ENCODE data around the gene SENP6.

The SENP6 gene

GRCh38 chr6:75746221-75746620 lies 144.5 kb downstream of the SENP6 start:
- peak overlapping the region; percentile 88 for H3K27ac ChIP-seq

GRCh38 chr6:75747152-75747992 lies 145.7 kb downstream of the SENP6 start:
- peak overlapping the region; percentile 88 for H3K27ac ChIP-seq
- TF ChIP-seq ZFX (IDR thresholded peaks at IDR 0.05) (no peak), CTCF (conservative IDR thresholded peaks at IDR 0.05) (no peak)

More at GRCh38 chr6:75746221-75746620, 144.5 kb downstream of the SENP6 start:
- TF ChIP-seq ZFX (IDR thresholded peaks at IDR 0.05) = no peak
- TF ChIP-seq CTCF (conservative IDR thresholded peaks at IDR 0.05) = no peak

GRCh38 chr6:75748003-75748742 lies 146.5 kb downstream of the SENP6 start:
- TF ChIP-seq ZFX (IDR thresholded peaks at IDR 0.05) (no peak), CTCF (conservative IDR thresholded peaks at IDR 0.05) (no peak)
- peak overlapping the region; percentile 98 for H3K27ac ChIP-seq

- TF ChIP-seq ZFX (IDR thresholded peaks at IDR 0.05) (peak; percentile 80), CTCF (conservative IDR thresholded peaks at IDR 0.05) (no peak; the same call in 1 of the 2 replicates)
- peak within 1 kb of the TSS; percentile 98 for H3K27ac ChIP-seq
Measured at GRCh38 chr6:75748743-75749538, 147.3 kb downstream of the SENP6 start, which contains the start of gene MYO6. Gene MYO6 (plus strand): TSS chr6:75749239. CDS start chr6:75817548, 68,309 bp downstream.

GRCh38 chr6:75751443-75751842 lies 149.8 kb downstream of the SENP6 start:
- TF ChIP-seq CTCF (conservative IDR thresholded peaks at IDR 0.05) (no peak), ZFX (IDR thresholded peaks at IDR 0.05) (no peak)
- no peak overlapping the region for H3K27ac ChIP-seq

GRCh38 chr6:75752365-75752764 lies 150.7 kb downstream of the SENP6 start:
- TF ChIP-seq ZFX (IDR thresholded peaks at IDR 0.05) (no peak), CTCF (conservative IDR thresholded peaks at IDR 0.05) (no peak)
- H3K27ac ChIP-seq = no peak overlapping the region
